Muscle layer of duodenum (tissue), 2 donors: Measurements from ENCODE around the gene TTC27.
"Not testable (repeated sequence)": the region's sequence is repeated elsewhere in the genome, so short reads cannot be mapped to it uniquely, and the experiment has no call there.

Source experiments
- H3K27ac ChIP-seq: one replicate; pipeline ENCODE4 v1.7.0; 2013; ENCODE audit warnings: mild to moderate bottlenecking, low read length
- H3K27me3 ChIP-seq: one replicate; pipeline ENCODE4 v1.7.0; 2013; ENCODE audit warnings: low read depth, mild to moderate bottlenecking, control low read depth, low read length
- H3K36me3 ChIP-seq, 2 donors: one replicate each; pipeline ENCODE4 v1.7.0; 2013; ENCODE audit warnings: low read length in 2 of 2, control low read depth in 1 of 2, mild to moderate bottlenecking in 1 of 2; ENCODE audit not compliant: insufficient read depth in 2 of 2, control insufficient read depth in 1 of 2
- H3K4me1 ChIP-seq, 2 donors: one replicate each; pipeline ENCODE4 v1.7.0; 2013; ENCODE audit warnings: low read length in 2 of 2, mild to moderate bottlenecking in 2 of 2, control low read depth in 1 of 2, moderate library complexity in 1 of 2; ENCODE audit not compliant: insufficient read depth in 2 of 2, control insufficient read depth in 1 of 2
- H3K4me3 ChIP-seq, 2 donors: one replicate each; pipeline ENCODE4 v1.7.0; 2013; ENCODE audit warnings: low read length in 2 of 2, low read depth in 1 of 2, mild to moderate bottlenecking in 1 of 2
- H3K9me3 ChIP-seq, 2 donors: one replicate each; pipeline ENCODE4 v1.7.0; 2013; ENCODE audit warnings: low read length in 2 of 2, control low read depth in 1 of 2, mild to moderate bottlenecking in 1 of 2; ENCODE audit not compliant: control insufficient read depth in 1 of 2
- donor health status: healthy.

TTC27 gene

DNA sequence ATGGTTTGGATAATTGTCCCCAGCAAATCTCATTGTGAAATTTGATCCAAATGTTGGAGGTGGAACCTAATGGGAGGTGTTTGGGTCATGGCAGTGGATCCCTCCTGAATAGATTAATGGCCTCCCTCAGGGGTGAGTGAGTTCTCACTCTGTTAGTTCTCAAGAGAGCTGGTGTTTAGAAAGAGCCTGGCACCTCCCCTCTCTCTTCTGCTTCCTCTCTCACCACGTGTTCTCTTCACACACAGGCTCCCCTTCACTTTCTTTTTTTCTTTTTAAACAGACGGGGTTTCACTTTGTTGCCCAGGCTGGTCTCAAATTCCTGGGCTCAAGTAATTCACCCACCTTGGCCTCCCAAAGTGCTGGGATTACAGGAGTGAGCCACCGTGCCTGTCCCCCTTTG, 207.3 kb downstream of the TTC27 start:
- Histone ChIP-seq H3K4me3 (no peak overlapping the region), H3K27ac (no peak overlapping the region), H3K9me3 (no peaks in the 10 kb centered on the region), H3K27me3 (no peaks in the 10 kb centered on the region), H3K36me3 (no peaks in the 10 kb centered on the region), H3K4me1 (no peaks in the 10 kb centered on the region)

DNA sequence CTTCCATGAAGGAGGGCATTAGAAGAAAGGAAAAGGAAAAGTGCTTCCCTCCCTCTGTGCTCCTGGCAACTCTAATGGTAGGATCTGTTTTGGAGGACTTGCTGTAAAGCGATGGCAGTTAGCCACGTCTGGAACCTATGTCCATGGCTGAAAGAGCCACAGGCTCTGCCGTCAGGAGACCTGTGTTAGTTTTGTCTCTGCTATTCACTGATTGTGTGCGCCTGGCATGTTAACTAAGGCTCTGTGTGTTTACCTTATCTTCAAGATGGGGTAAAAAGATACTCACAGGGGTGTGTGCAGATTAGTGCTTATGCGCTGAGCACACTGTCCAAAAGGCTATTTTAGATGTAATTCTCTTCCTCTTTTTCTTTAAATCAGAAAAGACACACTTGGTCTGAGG, 209.1 kb downstream of the TTC27 start:
- Histone ChIP-seq H3K27ac (no peak overlapping the region), H3K36me3 (no peaks in the 10 kb centered on the region), H3K27me3 (no peaks in the 10 kb centered on the region), H3K4me3 (no peak overlapping the region), H3K4me1 (no peaks in the 10 kb centered on the region), H3K9me3 (no peaks in the 10 kb centered on the region)

GRCh38 chr2:32838418-32838817, 210.6 kb downstream of the TTC27 start:
- Histone ChIP-seq H3K4me3 (no peak overlapping the region), H3K4me1 (peaks cover 0 to 6% of the 10 kb centered on the region in 2 donors), H3K27ac (no peak overlapping the region), H3K9me3 (no peaks in the 10 kb centered on the region), H3K27me3 (no peaks in the 10 kb centered on the region), H3K36me3 (no peaks in the 10 kb centered on the region)

DNA sequence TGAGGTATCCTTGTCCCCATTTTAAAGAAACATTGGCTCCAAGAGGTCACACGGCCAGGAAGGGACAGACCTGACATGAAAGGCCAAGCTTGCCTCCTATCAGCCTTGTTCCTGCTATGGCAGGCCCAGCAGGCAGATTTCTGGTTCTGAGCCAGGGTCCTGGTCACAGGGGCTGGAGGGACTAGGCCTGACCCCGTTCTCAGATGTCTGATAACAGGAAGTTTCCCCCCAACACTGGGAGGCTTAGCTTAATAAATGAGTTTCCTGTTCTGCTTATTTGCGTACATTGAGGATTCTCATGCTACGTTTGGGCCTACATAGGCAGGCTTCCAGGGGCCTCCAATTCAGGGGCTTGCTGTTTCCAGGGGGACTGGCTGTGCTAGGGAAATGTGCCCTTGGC, 211.1 kb downstream of the TTC27 start:
- no peaks in the 10 kb centered on the region for H3K9me3 ChIP-seq
- no peak overlapping the region for H3K4me3 ChIP-seq

DNA sequence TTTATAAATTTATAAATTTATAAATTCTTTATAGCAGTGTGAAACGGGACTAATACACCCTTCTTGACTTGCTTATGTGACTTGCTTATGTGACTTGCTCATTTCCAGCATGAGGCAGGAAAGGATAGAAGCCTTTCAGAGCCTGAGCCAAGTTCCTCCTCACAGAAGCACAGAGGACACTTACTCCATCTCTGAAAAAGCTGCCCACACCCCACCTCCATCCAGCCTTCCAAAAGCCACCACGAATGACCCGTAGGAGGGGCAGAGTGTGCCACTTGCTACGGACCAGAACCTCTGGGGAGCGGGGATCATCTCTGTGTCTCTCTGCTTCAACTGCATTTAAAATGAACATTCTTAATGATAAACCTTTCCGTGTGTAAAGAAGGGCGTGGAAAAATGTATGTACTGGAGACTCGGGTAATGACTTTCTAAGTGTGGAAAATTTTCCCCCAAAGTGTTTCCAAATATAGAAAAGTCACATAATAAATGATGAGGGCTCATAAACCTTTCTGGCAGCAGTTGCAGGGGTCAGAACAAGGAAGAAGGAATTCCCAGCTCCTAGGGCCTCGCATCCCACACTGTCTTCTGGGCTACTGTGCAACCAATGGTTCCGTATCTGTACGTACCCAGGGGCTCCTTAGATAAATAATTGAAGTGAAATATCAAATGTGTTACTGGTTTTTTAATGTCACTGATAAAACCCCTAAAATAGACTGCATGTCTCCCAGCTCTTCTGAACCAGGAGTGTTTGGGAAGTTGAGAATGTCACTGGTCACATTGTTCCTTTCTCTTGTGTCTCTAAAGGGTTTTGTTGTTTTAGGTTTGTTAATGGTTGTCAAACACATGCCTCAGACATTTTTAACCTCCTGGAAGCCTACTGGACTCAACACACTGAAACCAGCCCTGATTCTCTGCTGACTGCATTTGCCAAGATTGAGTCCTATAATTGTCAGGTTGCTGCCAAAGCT, 214.4 kb downstream of the TTC27 start:
- Histone ChIP-seq H3K36me3 (no peaks in the 10 kb centered on the region), H3K27ac (no peak overlapping the region)

More for the DNA sequence above, 211.1 kb downstream of the TTC27 start:
- Histone ChIP-seq H3K27ac (no peak overlapping the region), H3K4me1 (peaks cover 0 to 6% of the 10 kb centered on the region in 2 donors), H3K36me3 (no peaks in the 10 kb centered on the region), H3K27me3 (no peaks in the 10 kb centered on the region)

GRCh38 chr2:32843699-32844098, 215.8 kb downstream of the TTC27 start:
- Histone ChIP-seq H3K27me3 (no peaks in the 10 kb centered on the region), H3K4me1 (peaks cover 0 to 6% of the 10 kb centered on the region in 2 donors), H3K4me3 (no peak overlapping the region), H3K36me3 (no peaks in the 10 kb centered on the region), H3K27ac (no peak overlapping the region), H3K9me3 (no peaks in the 10 kb centered on the region)

More for the DNA sequence above, 214.4 kb downstream of the TTC27 start:
- Histone ChIP-seq H3K27me3 (no peaks in the 10 kb centered on the region), H3K9me3 (no peaks in the 10 kb centered on the region), H3K4me1 (peaks cover 0 to 6% of the 10 kb centered on the region in 2 donors), H3K4me3 (no peak overlapping the region)

- H3K4me1 ChIP-seq: peaks cover 0 to 6% of the 10 kb centered on the region in 2 donors
- no peaks in the 10 kb centered on the region for H3K9me3 ChIP-seq
- no peak overlapping the region for H3K27ac ChIP-seq
- H3K36me3 ChIP-seq: no peaks in the 10 kb centered on the region
- H3K4me3 ChIP-seq: no peak overlapping the region
- no peaks in the 10 kb centered on the region for H3K27me3 ChIP-seq
Observed at GRCh38 chr2:32844253-32844652, 216.4 kb downstream of the TTC27 start.

DNA sequence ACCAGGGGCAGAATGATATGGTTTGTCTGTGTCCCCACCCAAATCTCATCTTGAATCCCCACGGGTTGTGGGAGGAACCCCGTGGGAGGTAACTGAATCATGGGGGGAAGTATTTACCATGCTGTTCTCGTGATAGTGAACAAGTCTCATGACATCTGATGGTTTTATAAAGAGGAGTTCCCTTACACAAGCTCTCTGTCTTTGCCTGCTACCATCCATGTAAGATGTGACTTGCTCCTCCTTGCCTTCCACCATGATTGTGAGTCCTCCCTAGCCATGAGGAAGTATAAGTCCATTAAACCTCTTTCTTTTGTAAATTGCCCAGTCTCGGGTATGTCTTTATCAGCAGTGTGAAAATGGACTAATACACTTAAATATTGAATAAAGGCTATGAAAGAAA, 218.4 kb downstream of the TTC27 start:
- H3K36me3 ChIP-seq, H3K27me3 ChIP-seq, H3K4me1 ChIP-seq, H3K4me3 ChIP-seq, H3K9me3 ChIP-seq, H3K27ac ChIP-seq: not testable (repeated sequence)

GRCh38 chr2:32847734-32848133, 219.9 kb downstream of the TTC27 start:
- Histone ChIP-seq H3K27ac (no peak overlapping the region), H3K4me3 (no peak overlapping the region), H3K9me3 (no peaks in the 10 kb centered on the region), H3K27me3 (no peaks in the 10 kb centered on the region), H3K36me3 (no peaks in the 10 kb centered on the region), H3K4me1 (no peaks in the 10 kb centered on the region)

DNA sequence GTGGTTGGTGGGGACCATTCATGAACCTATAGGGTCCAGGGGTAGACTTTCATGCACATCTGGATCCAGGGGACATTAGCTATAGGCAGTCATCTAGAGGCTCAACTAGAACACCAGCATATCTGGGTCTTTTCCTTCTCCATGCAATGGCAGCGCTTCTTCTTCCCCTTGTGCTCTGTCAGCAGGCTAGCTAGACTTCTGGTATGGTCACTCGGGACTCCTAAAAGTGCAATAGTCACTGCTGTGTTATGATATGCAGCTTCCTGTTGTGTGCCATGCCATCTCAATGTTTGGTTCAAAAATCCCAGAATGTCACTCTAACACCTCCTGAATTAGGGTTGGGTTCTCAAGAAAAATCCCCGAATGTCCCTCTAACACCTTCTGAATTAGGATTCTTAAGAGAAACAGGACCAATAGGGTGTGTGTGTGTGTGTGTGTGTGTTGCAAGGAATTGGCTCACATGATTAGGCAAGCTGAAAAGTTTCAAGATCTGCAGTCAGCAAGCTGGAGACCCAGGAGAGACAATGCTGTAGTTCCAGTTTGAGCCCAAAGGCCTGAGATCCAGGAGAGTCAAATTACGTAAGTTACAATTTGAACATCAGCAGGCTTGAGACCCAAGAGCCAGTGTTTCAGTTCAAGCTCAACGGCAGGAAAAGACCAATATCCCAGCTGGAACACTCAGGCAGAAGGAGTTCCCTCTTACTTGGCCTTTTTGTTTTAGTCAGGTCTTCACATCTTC, 221.8 kb downstream of the TTC27 start:
- Histone ChIP-seq H3K27ac (no peak overlapping the region), H3K4me3 (no peak overlapping the region), H3K36me3 (no peaks in the 10 kb centered on the region), H3K27me3 (no peaks in the 10 kb centered on the region), H3K4me1 (no peaks in the 10 kb centered on the region), H3K9me3 (no peaks in the 10 kb centered on the region)

- no peaks in the 10 kb centered on the region for H3K36me3 ChIP-seq
- no peak overlapping the region for H3K27ac ChIP-seq
- H3K4me1 ChIP-seq: no peaks in the 10 kb centered on the region
- H3K4me3 ChIP-seq: no peak overlapping the region
- H3K27me3 ChIP-seq: no peaks in the 10 kb centered on the region
- H3K9me3 ChIP-seq: no peaks in the 10 kb centered on the region
Observed at GRCh38 chr2:32851777-32852439, 224.1 kb downstream of the TTC27 start.
